HG02870 (cell line): ENCODE data around the gene LBR.

Experiments
- ATAC-seq: cut with Tn5 transposase; IDR thresholded peaks from one replicate; pipeline ENCODE4 v1.9.1; 2021; ENCODE audit warnings: mild to moderate bottlenecking, moderate library complexity; ENCODE audit not compliant: unreplicated experiment

The LBR gene

GRCh38 chr1:225378880-225379279 lies 49.0 kb downstream of the LBR start:
- ATAC-seq, result no peak

DNA sequence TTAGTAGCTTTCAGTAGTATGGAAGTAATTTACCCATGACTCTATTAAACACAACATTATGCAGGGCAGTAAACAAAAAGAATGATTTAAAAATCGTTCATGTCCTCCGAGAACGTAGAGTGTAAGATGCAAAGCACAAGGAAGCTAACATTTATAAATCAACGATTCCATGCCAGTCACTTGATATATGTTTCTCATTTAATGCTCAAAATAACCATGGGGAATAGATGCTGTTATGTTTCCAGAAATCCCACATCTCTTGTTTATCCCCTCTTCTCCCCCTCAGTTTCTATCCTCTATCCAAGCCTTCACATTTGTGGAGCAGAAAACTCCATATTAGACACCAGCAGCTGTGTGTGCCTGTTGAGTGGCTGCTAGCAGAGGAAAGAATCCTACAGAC lies 52.8 kb downstream of the LBR start:
- ATAC-seq, result no peak

- no peak for ATAC-seq
Measured at GRCh38 chr1:225373155-225373554, 54.7 kb downstream of the LBR start.

GRCh38 chr1:225371366-225372010 lies 56.4 kb downstream of the LBR start:
- ATAC-seq, result no peak

DNA sequence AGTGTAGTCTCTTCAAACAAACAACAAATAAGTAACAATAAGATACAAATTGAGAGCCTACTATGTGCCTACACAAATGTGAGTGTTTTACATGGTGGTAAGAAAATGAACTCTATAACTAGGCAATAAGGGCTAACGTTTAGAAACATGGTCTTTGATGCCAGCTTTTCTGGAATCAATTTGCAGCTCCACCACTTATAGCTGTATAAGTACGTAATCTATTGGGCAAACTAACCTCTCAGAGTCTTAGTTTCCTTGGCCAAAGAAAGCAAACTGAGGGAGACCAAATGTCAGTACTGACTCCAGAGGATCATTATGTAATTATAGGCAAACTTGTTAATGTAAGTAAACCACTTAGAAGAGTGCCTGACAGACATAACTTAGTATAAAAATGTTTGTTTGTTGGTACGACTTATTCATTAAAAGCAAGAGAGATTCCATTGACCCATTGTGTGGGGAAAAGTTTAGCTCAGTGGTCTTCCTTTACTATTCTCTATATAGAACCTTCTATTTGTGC lies 59.7 kb downstream of the LBR start:
- no peak for ATAC-seq

DNA sequence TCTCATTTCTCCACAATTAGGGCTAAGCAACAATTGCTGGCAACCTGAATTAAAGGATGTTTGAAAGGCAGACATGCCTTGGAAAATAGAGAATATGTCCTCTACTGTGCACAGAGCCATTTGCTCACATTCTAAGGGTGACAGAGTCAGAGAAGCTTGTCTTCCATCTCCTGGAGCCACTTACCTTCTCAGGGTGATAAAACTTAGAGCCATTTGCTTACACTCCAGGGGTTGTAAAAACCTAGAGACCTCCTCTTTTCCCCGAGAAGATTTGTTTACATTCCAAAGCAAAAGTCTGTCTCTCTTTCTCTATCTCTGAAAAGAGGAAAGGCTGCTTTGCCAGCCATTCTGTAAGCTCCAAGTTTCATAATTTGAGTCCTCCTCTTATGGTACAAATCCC lies 61.3 kb downstream of the LBR start:
- ATAC-seq, result no peak

- ATAC-seq, result no peak
Measured at GRCh38 chr1:225366018-225366417, 61.8 kb downstream of the LBR start.

- no peak for ATAC-seq
Measured at GRCh38 chr1:225364439-225364838, 63.4 kb downstream of the LBR start.

- no peak for ATAC-seq
Measured at GRCh38 chr1:225362805-225363204, 65.0 kb downstream of the LBR start.

DNA sequence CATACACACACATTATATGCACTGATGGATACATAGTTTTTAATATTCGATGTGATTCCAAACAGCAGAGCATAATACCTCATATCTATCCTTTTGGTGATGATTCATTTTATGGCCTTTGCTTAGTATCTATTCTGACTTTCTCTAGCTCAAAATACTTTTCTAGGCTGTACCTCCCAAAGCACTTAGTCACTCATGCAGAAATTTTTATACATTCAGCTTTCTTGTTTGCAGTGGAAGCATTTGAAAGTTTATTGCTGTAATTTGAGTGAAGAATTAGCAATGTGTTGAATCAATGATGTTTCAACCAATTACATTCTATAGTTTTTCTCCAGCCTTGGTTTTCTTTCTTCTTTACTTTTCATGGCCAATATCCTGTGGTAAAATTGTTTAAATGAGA lies 66.7 kb downstream of the LBR start:
- no peak for ATAC-seq

- ATAC-seq, result no peak
Measured at GRCh38 chr1:225360119-225360518, 67.7 kb downstream of the LBR start.

DNA sequence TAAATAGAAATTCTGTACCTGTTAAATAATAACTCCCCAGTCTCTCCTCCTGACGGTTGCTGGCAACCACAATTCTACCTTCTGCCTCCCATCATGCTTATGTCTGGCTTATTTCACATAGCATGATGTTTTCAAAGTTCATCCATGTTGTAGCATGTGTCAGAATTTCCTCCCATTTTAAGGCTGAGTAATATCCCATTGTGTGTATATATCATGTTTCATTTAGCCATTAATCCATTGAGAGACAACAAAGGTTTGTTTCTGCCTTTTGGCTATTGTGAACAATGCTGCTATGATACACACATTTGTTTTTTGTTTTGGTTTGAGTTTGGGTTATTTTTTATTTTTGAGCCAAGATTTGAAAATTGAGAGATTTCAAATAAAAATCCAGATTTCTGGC lies 72.0 kb downstream of the LBR start:
- ATAC-seq, result no peak

GRCh38 chr1:225354906-225355305 lies 72.9 kb downstream of the LBR start:
- ATAC-seq, result no peak
